Measurements from ENCODE around the gene NAA80.

Gene NAA80

GRCh38 chr3:50299929-50300680 is 900 bp upstream of the NAA80 start:
- Histone ChIP-seq H3K4me2 (peak overlapping the region; percentile 84), H3K4me3 (peak overlapping the region; percentile 78), H3K9me3 (no peaks in the 10 kb centered on the region), H3K36me3 (peaks cover 8% of the 10 kb centered on the region; the same call in 1 of the 2 replicates), H3K9ac (peak overlapping the region; percentile 70), H4K20me1 (0 out of 2 replicates have a peak, but pooled peaks cover 8% of the 10 kb centered on the region), H3K27ac (peak overlapping the region; percentile 36; the same call in 1 of the 2 replicates), H3K27me3 (no peaks in the 10 kb centered on the region), H3K4me1 (peaks cover 21% of the 10 kb centered on the region)
- no peak for TF ChIP-seq Cebpa-rat (IDR thresholded peaks at IDR 0.05)

- H3K27ac ChIP-seq, result peak overlapping the region; percentile 36; the same call in 1 of the 2 replicates
- peak overlapping the region; percentile 78 for H3K4me3 ChIP-seq
- no peaks in the 10 kb centered on the region for H3K27me3 ChIP-seq
- H3K36me3 ChIP-seq, result peaks cover 8% of the 10 kb centered on the region; the same call in 1 of the 2 replicates
- 0 out of 2 replicates have a peak, but pooled peaks cover 8% of the 10 kb centered on the region for H4K20me1 ChIP-seq
- no peak for TF ChIP-seq Cebpa-rat (IDR thresholded peaks at IDR 0.05)
- no peaks in the 10 kb centered on the region for H3K9me3 ChIP-seq
- H3K9ac ChIP-seq, result peak overlapping the region; percentile 70
- H3K4me2 ChIP-seq, result peak overlapping the region; percentile 84
- H3K4me1 ChIP-seq, result peaks cover 21% of the 10 kb centered on the region
Measured at GRCh38 chr3:50299638-50299928, 378 bp upstream of the NAA80 start.

- H4K20me1 ChIP-seq, result 0 out of 2 replicates have a peak, but pooled peaks cover 8% of the 10 kb centered on the region
- H3K4me2 ChIP-seq, result peak overlapping the region; percentile 96
- H3K4me3 ChIP-seq, result peak overlapping the region; percentile 78
- no peaks in the 10 kb centered on the region for H3K9me3 ChIP-seq
- peak overlapping the region; percentile 82; the same call in 1 of the 2 replicates for H3K9ac ChIP-seq
- H3K4me1 ChIP-seq, result peaks cover 26% of the 10 kb centered on the region
- H3K27me3 ChIP-seq, result no peaks in the 10 kb centered on the region
- peaks cover 8% of the 10 kb centered on the region; the same call in 1 of the 2 replicates for H3K36me3 ChIP-seq
- H3K27ac ChIP-seq, result peak overlapping the region; percentile 82
- no peak for TF ChIP-seq Cebpa-rat (IDR thresholded peaks at IDR 0.05)
Measured at GRCh38 chr3:50297896-50298725, 1.1 kb downstream of the NAA80 start.

DNA sequence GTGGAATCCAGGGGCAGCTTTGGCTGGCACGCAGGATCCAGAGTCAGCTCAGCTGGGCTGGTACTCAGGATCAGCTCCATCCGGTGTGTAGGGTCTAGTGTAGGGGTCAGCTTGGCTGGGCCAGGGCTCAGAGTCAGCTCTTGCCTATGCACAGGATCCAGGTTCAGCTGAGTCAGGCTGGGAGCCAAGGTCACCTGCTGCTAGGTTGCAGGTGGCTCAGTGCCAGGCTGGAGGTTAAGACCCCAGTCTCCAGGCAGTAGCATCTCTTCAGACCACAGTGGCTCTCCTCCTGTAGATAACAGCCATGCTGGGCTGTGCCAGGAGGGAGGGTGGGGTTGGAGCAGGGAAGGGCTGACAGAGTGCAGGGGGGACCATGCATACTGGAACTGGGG is 1.8 kb downstream of the NAA80 start:
- H3K4me2 ChIP-seq, result 0 out of 2 replicates have a peak overlapping the region, but pooled peaks have one; percentile 96
- H3K27ac ChIP-seq, result no peak overlapping the region
- H3K27me3 ChIP-seq, result no peaks in the 10 kb centered on the region
- H3K4me3 ChIP-seq, result no peak overlapping the region
- H3K4me1 ChIP-seq, result peaks cover 32% of the 10 kb centered on the region
- no peak overlapping the region for H3K9ac ChIP-seq
- TF ChIP-seq Cebpa-rat (IDR thresholded peaks at IDR 0.05), result no peak
- no peaks in the 10 kb centered on the region for H3K9me3 ChIP-seq
- H3K36me3 ChIP-seq, result peaks cover 8% of the 10 kb centered on the region; the same call in 1 of the 2 replicates
- 0 out of 2 replicates have a peak, but pooled peaks cover 8% of the 10 kb centered on the region for H4K20me1 ChIP-seq

DNA sequence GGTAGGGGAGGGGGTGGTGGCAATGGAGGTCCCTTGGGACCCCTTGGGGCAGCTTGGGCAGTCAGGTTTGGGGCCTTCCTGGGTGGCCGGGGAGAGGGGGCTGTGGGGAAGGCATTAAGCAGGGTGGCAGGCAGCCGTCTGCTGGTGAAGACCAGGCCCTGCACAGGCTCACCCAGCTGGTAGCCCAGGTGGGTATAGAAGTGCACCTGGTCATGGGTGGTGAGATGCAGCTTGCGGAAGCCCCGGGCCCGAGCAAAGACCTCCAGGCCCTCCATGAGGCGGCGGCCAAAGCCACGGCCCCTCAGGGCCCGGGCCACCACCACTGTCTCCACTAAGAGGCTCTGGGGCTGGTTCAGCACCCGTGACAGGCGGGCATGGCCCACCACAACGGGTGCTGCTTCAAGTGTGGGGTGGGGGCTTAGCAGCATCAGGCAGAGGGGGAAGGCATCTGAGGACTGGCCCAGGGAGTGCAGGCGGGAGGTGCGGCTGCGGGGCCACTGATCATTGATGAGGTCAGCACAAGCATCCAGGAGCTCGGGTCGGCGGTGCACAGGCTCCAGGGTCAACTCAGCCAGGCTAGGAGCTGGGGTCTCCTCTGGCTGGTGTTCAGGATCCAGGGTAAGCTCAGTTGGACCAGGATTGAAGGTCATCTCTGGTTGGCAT is 2.4 kb downstream of the NAA80 start:
- H3K9ac ChIP-seq, result no peak overlapping the region
- TF ChIP-seq Cebpa-rat (IDR thresholded peaks at IDR 0.05), result no peak
- no peak overlapping the region for H3K4me3 ChIP-seq
- peaks cover 32% of the 10 kb centered on the region for H3K4me1 ChIP-seq
- 0 out of 2 replicates have a peak, but pooled peaks cover 8% of the 10 kb centered on the region for H4K20me1 ChIP-seq
- no peaks in the 10 kb centered on the region for H3K27me3 ChIP-seq
- no peaks in the 10 kb centered on the region for H3K9me3 ChIP-seq
- H3K36me3 ChIP-seq, result peaks cover 8% of the 10 kb centered on the region; the same call in 1 of the 2 replicates
- no peak overlapping the region for H3K4me2 ChIP-seq
- no peak overlapping the region for H3K27ac ChIP-seq

- peaks cover 8% of the 10 kb centered on the region for H3K36me3 ChIP-seq
- no peak for TF ChIP-seq Cebpa-rat (IDR thresholded peaks at IDR 0.05)
- H3K4me2 ChIP-seq, result no peak overlapping the region
- no peaks in the 10 kb centered on the region for H3K27me3 ChIP-seq
- no peak overlapping the region for H3K27ac ChIP-seq
- no peak overlapping the region for H3K4me3 ChIP-seq
- 0 out of 2 replicates have a peak, but pooled peaks cover 8% of the 10 kb centered on the region for H4K20me1 ChIP-seq
- no peaks in the 10 kb centered on the region for H3K9me3 ChIP-seq
- peaks cover 39% of the 10 kb centered on the region for H3K4me1 ChIP-seq
- no peak overlapping the region for H3K9ac ChIP-seq
Measured at GRCh38 chr3:50295553-50296431, 3.4 kb downstream of the NAA80 start.

DNA sequence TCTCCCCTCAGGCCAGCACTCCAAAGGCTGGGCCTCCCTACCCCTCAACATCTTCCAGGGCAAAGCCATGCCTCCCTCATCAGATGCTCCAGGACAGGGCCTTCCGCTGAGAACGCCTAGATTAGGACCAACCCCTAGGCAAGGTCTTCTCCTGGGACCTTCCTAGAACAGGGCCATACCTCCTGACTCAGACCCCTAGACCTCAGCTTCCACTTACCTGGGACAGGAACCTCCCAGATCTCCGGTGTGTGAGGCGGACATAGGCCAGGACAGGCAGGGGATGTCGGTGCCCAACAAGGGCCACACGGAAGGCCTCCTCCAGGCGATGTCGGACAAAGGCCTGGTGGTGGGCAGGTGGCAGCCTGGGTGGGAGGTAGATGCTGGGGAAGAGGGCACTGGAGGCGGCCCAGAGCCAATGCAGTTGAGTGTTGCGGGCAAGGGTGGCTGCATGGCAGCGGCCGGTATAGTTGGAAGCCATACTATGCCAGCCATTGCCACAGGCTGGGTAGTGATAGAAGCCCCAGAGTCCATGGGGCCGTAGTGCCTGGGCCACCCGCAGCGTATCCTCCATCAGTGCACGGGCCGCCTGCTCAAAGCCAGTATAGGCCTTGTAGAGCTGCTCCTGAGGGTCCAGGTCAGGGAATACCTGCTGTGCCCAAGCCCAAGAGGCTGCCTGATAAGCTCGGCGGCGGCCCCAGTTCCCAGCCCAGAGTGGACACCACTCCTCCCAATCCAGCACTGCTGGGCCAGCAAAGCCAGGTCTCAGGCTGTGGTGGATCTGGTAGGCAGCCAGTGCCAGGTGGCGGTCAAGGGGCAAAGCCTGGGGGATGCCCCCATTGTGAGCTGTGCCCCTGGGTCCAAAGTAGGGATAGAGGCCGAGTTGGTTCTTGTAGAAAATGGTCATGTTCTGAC is 4.5 kb downstream of the NAA80 start:
- H3K9ac ChIP-seq, result no peak overlapping the region
- no peaks in the 10 kb centered on the region for H3K27me3 ChIP-seq

GRCh38 chr3:50294089-50294488 is 5.1 kb downstream of the NAA80 start:
- H3K36me3 ChIP-seq, result peaks cover 25% of the 10 kb centered on the region
- peaks cover 8% of the 10 kb centered on the region; the same call in 1 of the 2 replicates for H4K20me1 ChIP-seq
- no peak overlapping the region for H3K9ac ChIP-seq
- no peak overlapping the region for H3K4me2 ChIP-seq
- H3K9me3 ChIP-seq, result no peaks in the 10 kb centered on the region
- peaks cover 36% of the 10 kb centered on the region for H3K4me1 ChIP-seq
- no peak overlapping the region for H3K4me3 ChIP-seq
- H3K27ac ChIP-seq, result no peak overlapping the region
- no peak for TF ChIP-seq Cebpa-rat (IDR thresholded peaks at IDR 0.05)
- no peaks in the 10 kb centered on the region for H3K27me3 ChIP-seq

More for the DNA sequence above, 4.5 kb downstream of the NAA80 start:
- no peak overlapping the region for H3K4me2 ChIP-seq
- peaks cover 8% of the 10 kb centered on the region; the same call in 1 of the 2 replicates for H4K20me1 ChIP-seq
- no peaks in the 10 kb centered on the region for H3K9me3 ChIP-seq
- H3K4me3 ChIP-seq, result no peak overlapping the region
- TF ChIP-seq Cebpa-rat (IDR thresholded peaks at IDR 0.05), result no peak
- peaks cover 37% of the 10 kb centered on the region for H3K4me1 ChIP-seq
- H3K27ac ChIP-seq, result no peak overlapping the region
- H3K36me3 ChIP-seq, result peaks cover 19% of the 10 kb centered on the region

Measured in BLaER1 (cell line).